ENCODE data around the gene ENO4. TPM values are rescaled to one million over a fixed set of nuclear protein-coding genes. Genes with fewer than 3 reads are reported as not detected.

The ENO4 gene
- total and polyA plus RNA-seq, 10 of the 15 experiments (the other 5 are each of a cell fraction or from before 2014, with no cell fraction given): 0.12 to 0.37 (median 0.18) TPM; not detected in 7

GRCh38 chr10:116931806-116932205, 82.5 kb downstream of the ENO4 start:
- in situ Hi-C loops (cut with MboI) (no loop called here), intact Hi-C loops (cut with micrococcal nuclease; ENCODE audit: unreplicated experiment) (no loop called here)
- no peaks in the 10 kb centered on the region for H3K4me1 ChIP-seq (ENCODE audit: control insufficient read depth, insufficient read depth, low read length)
- H4K20me1 ChIP-seq (ENCODE audit: control insufficient read depth, insufficient read depth): no peaks in the 10 kb centered on the region
- RAD21 ChIA-PET (ENCODE audit: unreplicated experiment): interaction anchor here (0.5 kb wide), 1 partner anchor 23 kb away, joined by 4 read pairs; no protein-coding TSS in a partner anchor
- TF ChIP-seq BACH1 (IDR thresholded peaks at IDR 0.05; ENCODE audit: borderline replicate concordance): no peak
- TF ChIP-seq SIX5 (IDR thresholded peaks at IDR 0.05; ENCODE audit: low read depth, low read length, severe bottlenecking): no peak
- no peak for TF ChIP-seq ZSCAN29 (IDR thresholded peaks at IDR 0.05)
- TF ChIP-seq RUNX3 (IDR thresholded peaks at IDR 0.05; ENCODE audit: low read length): no peak
- TF ChIP-seq ZNF687 (IDR thresholded peaks at IDR 0.05): no peak
- no peak for TF ChIP-seq SUPT20H (IDR thresholded peaks at IDR 0.05; ENCODE audit: borderline replicate concordance, control insufficient read depth, low read depth, low read length)
- TF ChIP-seq CBX5 (IDR thresholded peaks at IDR 0.05; ENCODE audit: low read depth): no peak
- CTCF ChIA-PET: interaction anchor here (1.0 kb wide), 1 partner anchor 135 kb away, joined by 3 read pairs; no protein-coding TSS in a partner anchor
- no peak overlapping the region for H3K27ac ChIP-seq (ENCODE audit: control insufficient read depth, insufficient read depth)
- H2AFZ ChIP-seq (ENCODE audit: control insufficient read depth, low read depth, low read length): no peak overlapping the region
- ATAC-seq (no peak), FAIRE-seq (no peak), DNase-seq (ENCODE audit: low read depth, low spot score) (no peak)
- POLR2A ChIA-PET: no interaction called here
- no peaks in the 10 kb centered on the region for H3K27me3 ChIP-seq (replicated peaks in 1 of 2; ENCODE audit: control insufficient read depth in 2 of 2, insufficient read depth in 2 of 2, low read length in 1 of 2)
- no peak overlapping the region for H3K4me3 ChIP-seq
- no peaks in the 10 kb centered on the region for H3K9me3 ChIP-seq (replicated peaks; ENCODE audit: control insufficient read depth, insufficient read depth, low read length)
- H3K9ac ChIP-seq (ENCODE audit: control insufficient read depth, insufficient read depth, low read length): no peak overlapping the region
- H3K36me3 ChIP-seq (ENCODE audit: control insufficient read depth in 2 of 2, insufficient read depth in 2 of 2, low read length in 1 of 2): no peaks in the 10 kb centered on the region
- SMC1A ChIA-PET (ENCODE audit: uncharacterized antibody, unreplicated experiment): no interaction called here
- H3K79me2 ChIP-seq (ENCODE audit: control insufficient read depth, insufficient read depth, low read length): no peaks in the 10 kb centered on the region
- no peak overlapping the region for H3K4me2 ChIP-seq (ENCODE audit: control insufficient read depth, insufficient read depth)
- 49% methylated on average over 6 of the region's 6 CpGs for WGBS (ENCODE audit: insufficient coverage, insufficient replicate concordance, low lambda C conversion rate, missing lambda C conversion rate)
- BruUV-seq (replicated peaks): no TSS peak

Other genes starting within 250 kb of the ENO4 start
- not detected in 2 replicates for gene PNLIPRP2, start 228.5 kb upstream of the ENO4 start, total RNA-seq (2014; rRNA removed)
- gene PNLIPRP2, start 228.5 kb upstream of the ENO4 start, total RNA-seq (2014; rRNA removed; fragmentation: Illumina TruSeq; extraction: Trizol): not detected in 2 replicates
- gene PNLIPRP2, start 228.5 kb upstream of the ENO4 start, total RNA-seq (2021): 0.33 and 0.53 TPM in 2 replicates
- not detected in 2 replicates for gene PNLIPRP2, start 228.5 kb upstream of the ENO4 start, polyA plus RNA-seq (2011; rRNA removed)
- gene PNLIPRP2, start 228.5 kb upstream of the ENO4 start, polyA plus RNA-seq (2014; fragmentation: Illumina TruSeq; extraction: Trizol): not detected in 2 replicates
- gene PNLIPRP2, start 228.5 kb upstream of the ENO4 start, polyA plus RNA-seq (2014; fragmentation: Nextera tagmentation; extraction: Ambion mirVana): not detected
- not detected in 2 replicates for gene PNLIPRP2, start 228.5 kb upstream of the ENO4 start, polyA plus RNA-seq (2014; rRNA removed)
- not detected for gene PNLIPRP2, start 228.5 kb upstream of the ENO4 start, polyA plus RNA-seq (2016; fragmentation: Nextera tagmentation; extraction: Ambion mirVana)
- 0.82 and 0.90 TPM in 2 replicates for gene HSPA12A, start 106.9 kb upstream of the ENO4 start, total RNA-seq (2014; rRNA removed)
- 1.9 and 2.2 TPM in 2 replicates for gene HSPA12A, start 106.9 kb upstream of the ENO4 start, total RNA-seq (2014; rRNA removed; fragmentation: Illumina TruSeq; extraction: Trizol)
- gene HSPA12A, start 106.9 kb upstream of the ENO4 start, total RNA-seq (2021): 2.2 and 2.4 TPM in 2 replicates
- 18.2 and 20.2 TPM in 2 replicates for gene HSPA12A, start 106.9 kb upstream of the ENO4 start, polyA plus RNA-seq (2011; rRNA removed)
- 2.5 and 3.2 TPM in 2 replicates for gene HSPA12A, start 106.9 kb upstream of the ENO4 start, polyA plus RNA-seq (2014; fragmentation: Illumina TruSeq; extraction: Trizol)
- 1 to 10 TPM; 2.2 to 4.0 TPM for gene HSPA12A, start 106.9 kb upstream of the ENO4 start, polyA plus RNA-seq (2014; fragmentation: Nextera tagmentation; extraction: Ambion mirVana)
- 1.9 and 3.0 TPM in 2 replicates for gene HSPA12A, start 106.9 kb upstream of the ENO4 start, polyA plus RNA-seq (2014; rRNA removed)
- gene HSPA12A, start 106.9 kb upstream of the ENO4 start, polyA plus RNA-seq (2016; fragmentation: Nextera tagmentation; extraction: Ambion mirVana): 1 to 10 TPM; 3.2 to 3.4 TPM
- 0.79 and 1.0 TPM in 2 replicates for gene SHTN1, start 155.7 kb downstream of the ENO4 start, total RNA-seq (2014; rRNA removed)
- 2.4 and 2.8 TPM in 2 replicates for gene SHTN1, start 155.7 kb downstream of the ENO4 start, total RNA-seq (2014; rRNA removed; fragmentation: Illumina TruSeq; extraction: Trizol)
- gene SHTN1, start 155.7 kb downstream of the ENO4 start, total RNA-seq (2021): 3.2 and 3.8 TPM in 2 replicates
- 2.1 and 3.9 TPM in 2 replicates for gene SHTN1, start 155.7 kb downstream of the ENO4 start, polyA plus RNA-seq (2011; rRNA removed)
- gene SHTN1, start 155.7 kb downstream of the ENO4 start, polyA plus RNA-seq (2014; fragmentation: Illumina TruSeq; extraction: Trizol): 4.0 and 4.6 TPM in 2 replicates
- gene SHTN1, start 155.7 kb downstream of the ENO4 start, polyA plus RNA-seq (2014; fragmentation: Nextera tagmentation; extraction: Ambion mirVana): 1 to 10 TPM; 1.4 to 1.9 TPM
- 1.4 and 1.7 TPM in 2 replicates for gene SHTN1, start 155.7 kb downstream of the ENO4 start, polyA plus RNA-seq (2014; rRNA removed)
- 1 to 10 TPM; 1.9 to 2.6 TPM for gene SHTN1, start 155.7 kb downstream of the ENO4 start, polyA plus RNA-seq (2016; fragmentation: Nextera tagmentation; extraction: Ambion mirVana)